HPDE6-E6E7 (cell line): ENCODE results near the gene S100PBP.

Source experiments
- DNase-seq: peaks from one replicate; pipeline ENCODE4 v3.0.0; 2011; ENCODE audit warnings: missing footprints; ENCODE audit errors: extremely low spot score

Gene S100PBP

GRCh38 chr1:32817159-32817814, at the start of gene S100PBP, which contains the start of gene YARS1:
TSS of gene S100PBP (plus strand) at chr1:32817653. CDS start at chr1:32826100, 8,447 bp downstream.
TSS of gene YARS1 (minus strand) at chr1:32817358. CDS start at chr1:32817244, 114 bp downstream.
- DNase-seq, result peak; percentile 96

GRCh38 chr1:32768110-32768850, 49.2 kb upstream of the S100PBP start:
- DNase-seq, result no peak

DNA sequence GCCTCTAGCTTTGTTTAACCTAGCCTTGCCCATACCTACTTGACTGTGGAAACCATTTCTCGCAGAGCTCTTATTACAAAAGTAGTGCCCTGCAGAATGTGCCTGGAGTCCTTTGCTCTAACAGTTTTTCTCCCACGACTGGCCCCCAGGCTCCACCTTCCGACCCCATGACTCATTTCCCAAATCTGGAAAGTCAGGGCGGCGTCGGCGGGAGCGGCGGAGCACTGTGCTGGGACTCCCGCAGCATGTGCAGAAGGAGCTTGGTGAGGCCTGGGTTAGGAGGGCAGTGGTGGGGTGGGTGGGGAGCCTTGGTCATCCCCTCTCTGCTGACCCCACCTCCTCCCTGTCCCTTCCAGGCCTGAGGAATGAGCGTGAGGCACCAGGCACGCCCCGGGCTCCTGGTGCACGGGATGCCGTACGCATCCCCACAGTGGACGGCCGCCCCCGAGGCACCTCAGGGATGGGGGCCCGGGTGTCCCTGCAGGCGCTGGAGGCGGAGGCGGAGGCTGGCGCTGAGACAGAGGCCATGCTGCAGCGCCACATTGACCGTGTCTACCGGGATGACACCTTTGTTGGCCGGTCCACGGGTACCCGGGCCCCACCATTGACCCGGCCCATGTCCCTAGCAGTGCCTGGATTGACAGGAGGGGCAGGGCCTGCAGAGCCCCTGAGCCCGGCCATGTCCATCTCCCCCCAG, 47.8 kb upstream of the S100PBP start:
- peak; percentile 43 for DNase-seq

DNA sequence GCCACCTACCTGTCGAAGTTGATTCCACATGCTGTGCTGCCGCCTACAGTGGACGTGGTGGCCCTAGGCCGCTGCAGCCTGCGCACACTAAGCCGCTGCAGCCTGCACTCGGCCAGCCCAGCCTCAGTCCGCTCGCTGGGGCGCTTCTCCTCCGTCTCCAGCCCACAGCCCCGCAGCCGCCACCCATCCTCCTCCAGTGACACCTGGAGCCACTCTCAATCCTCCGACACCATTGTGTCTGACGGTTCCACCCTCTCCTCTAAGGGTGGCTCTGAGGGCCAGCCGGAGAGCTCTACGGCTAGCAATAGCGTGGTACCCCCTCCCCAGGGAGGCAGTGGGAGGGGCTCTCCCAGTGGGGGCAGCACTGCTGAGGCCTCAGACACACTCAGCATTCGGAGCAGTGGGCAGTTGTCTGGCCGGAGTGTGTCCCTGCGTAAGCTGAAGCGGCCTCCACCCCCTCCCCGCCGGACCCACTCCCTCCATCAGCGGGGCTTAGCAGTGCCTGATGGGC, 47.2 kb upstream of the S100PBP start:
- DNase-seq, result no peak

DNA sequence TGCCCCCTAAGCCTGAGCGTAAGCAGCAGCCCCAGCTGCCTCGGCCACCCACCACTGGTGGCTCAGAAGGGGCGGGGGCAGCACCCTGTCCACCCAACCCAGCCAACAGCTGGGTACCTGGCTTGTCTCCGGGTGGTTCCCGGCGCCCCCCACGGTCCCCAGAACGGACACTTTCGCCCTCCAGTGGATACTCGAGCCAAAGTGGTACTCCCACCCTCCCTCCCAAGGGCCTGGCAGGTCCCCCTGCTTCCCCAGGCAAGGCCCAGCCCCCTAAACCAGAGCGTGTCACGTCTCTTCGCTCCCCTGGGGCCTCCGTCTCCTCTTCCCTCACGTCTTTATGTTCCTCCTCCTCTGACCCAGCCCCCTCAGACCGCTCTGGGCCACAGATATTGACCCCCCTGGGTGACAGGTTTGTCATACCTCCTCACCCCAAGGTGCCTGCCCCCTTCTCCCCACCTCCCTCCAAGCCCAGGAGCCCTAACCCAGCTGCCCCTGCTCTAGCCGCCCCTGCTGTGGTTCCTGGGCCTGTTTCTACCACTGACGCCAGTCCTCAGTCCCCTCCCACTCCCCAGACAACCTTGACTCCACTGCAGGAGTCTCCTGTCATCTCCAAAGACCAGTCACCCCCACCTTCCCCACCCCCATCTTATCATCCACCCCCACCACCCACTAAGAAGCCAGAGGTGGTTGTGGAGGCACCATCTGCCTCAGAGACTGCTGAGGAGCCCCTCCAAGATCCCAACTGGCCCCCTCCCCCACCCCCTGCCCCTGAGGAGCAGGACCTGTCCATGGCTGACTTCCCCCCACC, 46.5 kb upstream of the S100PBP start:
- DNase-seq, result no peak

DNA sequence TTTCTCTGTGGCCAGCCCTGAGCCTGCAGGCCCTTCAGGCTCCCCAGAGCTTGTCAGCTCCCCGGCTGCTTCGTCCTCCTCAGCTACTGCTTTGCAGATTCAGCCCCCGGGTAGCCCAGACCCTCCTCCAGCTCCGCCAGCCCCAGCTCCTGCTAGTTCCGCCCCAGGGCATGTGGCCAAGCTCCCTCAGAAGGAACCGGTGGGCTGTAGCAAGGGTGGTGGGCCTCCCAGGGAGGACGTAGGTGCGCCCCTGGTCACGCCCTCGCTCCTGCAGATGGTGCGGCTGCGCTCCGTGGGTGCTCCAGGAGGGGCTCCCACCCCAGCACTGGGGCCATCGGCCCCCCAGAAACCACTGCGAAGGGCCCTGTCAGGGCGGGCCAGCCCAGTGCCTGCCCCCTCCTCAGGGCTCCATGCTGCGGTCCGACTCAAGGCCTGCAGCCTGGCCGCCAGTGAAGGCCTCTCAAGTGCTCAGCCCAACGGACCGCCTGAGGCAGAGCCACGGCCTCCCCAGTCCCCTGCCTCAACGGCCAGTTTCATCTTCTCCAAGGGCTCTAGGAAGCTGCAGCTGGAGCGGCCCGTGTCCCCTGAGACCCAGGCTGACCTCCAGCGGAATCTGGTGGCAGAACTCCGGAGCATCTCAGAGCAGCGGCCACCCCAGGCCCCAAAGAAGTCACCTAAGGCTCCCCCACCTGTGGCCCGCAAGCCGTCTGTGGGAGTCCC, 45.7 kb upstream of the S100PBP start:
- DNase-seq, result no peak

DNA sequence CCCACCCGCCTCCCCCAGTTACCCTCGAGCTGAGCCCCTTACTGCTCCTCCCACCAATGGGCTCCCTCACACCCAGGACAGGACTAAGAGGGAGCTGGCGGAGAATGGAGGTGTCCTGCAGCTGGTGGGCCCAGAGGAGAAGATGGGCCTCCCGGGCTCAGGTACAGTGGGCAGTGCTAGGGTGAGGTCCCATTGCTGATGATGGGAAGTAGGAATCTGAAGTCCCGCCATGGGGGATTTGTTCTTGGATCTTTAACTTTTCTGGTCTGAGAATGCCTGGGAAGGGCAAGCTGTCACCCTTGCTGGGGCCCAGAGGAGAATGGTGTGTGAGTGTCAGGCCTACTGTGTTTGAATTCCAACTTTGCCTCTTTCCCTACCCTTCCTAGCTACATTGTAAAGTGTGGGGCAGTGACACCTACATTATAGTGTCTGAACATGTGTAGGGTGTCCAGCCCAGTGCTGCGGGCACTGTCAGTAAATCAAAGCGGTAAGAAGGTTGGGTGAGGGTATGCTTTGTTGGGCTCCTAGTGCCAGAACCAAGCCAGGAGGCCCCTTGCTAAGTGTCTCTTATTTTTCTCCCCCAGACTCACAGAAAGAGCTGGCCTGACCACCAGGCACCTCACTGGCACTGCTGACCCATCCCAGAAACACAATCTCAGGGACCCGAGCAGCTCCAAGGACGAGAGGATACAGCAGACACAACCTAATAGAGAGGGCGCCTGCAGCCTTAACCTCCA, 45.0 kb upstream of the S100PBP start:
- DNase-seq, result no peak

- DNase-seq, result peak; percentile 75
Observed at GRCh38 chr1:32773018-32773763, 44.3 kb upstream of the S100PBP start.

DNA sequence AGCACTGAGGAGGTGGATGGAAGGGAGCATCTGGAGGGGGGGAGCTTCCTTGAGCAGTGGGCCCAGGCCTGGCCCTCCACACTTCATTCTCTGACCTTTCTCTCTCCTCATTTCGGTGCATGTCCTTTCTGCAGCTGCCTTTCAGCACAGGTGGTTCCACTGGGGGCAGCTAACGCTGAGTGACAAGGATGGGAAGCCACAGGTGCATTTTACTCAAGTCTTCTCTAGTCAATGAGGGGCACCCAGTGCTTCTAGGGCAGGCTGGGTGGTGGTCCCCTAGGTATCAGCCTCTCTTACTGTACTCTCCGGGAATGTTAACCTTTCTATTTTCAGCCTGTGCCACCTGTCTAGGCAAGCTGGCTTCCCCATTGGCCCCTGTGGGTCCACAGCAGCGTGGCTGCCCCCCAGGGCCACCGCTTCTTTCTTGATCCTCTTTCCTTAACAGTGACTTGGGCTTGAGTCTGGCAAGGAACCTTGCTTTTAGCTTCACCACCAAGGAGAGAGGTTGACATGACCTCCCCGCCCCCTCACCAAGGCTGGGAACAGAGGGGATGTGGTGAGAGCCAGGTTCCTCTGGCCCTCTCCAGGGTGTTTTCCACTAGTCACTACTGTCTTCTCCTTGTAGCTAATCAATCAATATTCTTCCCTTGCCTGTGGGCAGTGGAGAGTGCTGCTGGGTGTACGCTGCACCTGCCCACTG, 43.5 kb upstream of the S100PBP start:
- no peak for DNase-seq

GRCh38 chr1:32774464-32774808, 43.0 kb upstream of the S100PBP start:
- DNase-seq, result no peak

GRCh38 chr1:32774950-32775634, 42.4 kb upstream of the S100PBP start:
- no peak for DNase-seq

DNA sequence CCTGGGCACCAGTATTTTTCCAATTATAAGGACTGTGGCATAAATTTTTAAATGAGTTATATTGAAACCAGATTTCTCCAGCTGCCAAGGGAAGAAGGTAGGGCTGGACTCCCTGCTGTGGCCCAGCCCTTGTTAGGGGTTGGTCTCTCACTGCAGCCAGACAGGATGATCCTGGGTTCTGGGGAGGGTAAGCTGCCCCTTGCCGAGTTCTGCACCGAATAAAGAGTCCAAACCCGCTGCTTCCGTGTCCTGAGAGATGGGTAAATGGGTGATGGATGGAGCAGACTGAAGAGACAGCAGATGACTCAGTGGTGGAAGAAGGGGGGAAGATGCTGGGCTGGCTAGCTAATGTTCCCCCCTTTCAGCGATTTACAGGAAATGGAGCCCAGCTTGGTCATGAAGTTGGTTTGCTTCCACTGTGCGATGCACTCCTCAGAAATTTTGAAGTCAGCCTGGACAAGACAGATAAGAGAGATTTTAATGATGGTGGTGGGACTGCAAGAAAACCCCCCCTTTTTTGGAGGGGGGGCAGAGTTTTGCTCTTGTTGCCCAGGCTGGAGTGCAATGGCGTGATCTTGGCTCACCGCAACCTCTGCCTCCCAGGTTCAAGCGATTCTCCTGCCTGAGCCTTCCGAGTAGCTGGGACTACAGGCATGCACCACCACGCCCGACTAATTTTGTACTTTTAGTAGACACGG, 41.7 kb upstream of the S100PBP start:
- DNase-seq, result no peak

GRCh38 chr1:32779242-32779641, 38.2 kb upstream of the S100PBP start:
- no peak for DNase-seq

DNA sequence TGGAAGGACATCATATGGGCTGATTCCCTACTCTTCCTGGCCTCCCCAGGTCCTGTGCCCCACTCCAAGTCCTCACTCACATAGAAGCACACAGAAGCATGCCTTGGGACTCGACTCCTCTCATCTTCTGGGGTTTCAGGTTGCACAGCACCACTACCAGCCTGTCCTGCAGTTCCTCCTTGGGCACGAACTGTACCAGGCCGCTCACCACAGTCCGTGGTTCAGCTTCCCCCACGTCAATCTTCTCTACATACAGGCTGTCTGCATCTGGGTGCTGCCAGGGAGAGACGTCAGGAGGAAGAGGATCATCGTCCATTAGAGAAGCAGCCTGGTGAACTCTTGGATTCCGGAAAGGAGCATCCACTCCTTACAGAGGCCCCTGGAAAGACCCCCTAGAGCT, 37.4 kb upstream of the S100PBP start:
- no peak for DNase-seq

- DNase-seq, result no peak
Observed at GRCh38 chr1:32780628-32781234, 36.7 kb upstream of the S100PBP start.

- DNase-seq, result no peak
Observed at GRCh38 chr1:32782086-32782485, 35.4 kb upstream of the S100PBP start.

DNA sequence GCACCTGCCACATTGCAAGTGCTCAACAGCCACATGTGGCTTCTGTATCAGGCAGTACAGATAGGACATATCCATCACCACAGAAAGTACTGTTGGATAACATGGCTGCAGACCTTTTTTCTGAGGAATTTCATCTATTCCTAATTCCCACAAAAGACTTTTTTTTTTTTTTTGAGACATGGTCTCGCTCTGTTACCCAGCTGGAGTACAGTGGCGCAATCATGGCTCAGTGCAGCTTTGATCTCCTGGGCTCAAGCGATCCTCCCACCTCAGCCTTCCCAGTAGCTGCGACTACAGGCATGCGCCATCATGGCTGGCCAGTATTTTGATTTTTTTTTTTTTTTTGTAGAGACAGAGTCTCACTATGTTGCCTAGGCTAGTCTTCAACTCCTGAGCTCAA, 33.6 kb upstream of the S100PBP start:
- no peak for DNase-seq
